H9 (cell line): Measurements from ENCODE around the gene PRR5L. TPM values are rescaled to one million over a fixed set of nuclear protein-coding genes. Genes with fewer than 3 reads are reported as not detected.

Experiments
- DNase-seq: peaks from one replicate; pipeline ENCODE4 v3.0.0-alpha.2; 2017
- H2AFZ ChIP-seq: one replicate; pipeline ENCODE4 v1.6.1; 2013; ENCODE audit warnings: mild to moderate bottlenecking, low read length, control low read depth, moderate library complexity
- H2AK5ac ChIP-seq: 2 replicates; pipeline ENCODE4 v1.6.1; 2013; ENCODE audit warnings: low read length, control low read depth, mixed read lengths; ENCODE audit not compliant: insufficient read length
- H2BK120ac ChIP-seq: one replicate; pipeline ENCODE4 v1.6.1; 2013; ENCODE audit warnings: low read depth, mild to moderate bottlenecking, low read length, control low read depth, inconsistent platforms; ENCODE audit not compliant: poor library complexity, severe bottlenecking
- H2BK12ac ChIP-seq: 2 replicates; pipeline ENCODE4 v1.6.1; 2013; ENCODE audit warnings: low read length, control low read depth, mixed read lengths, low read depth; ENCODE audit not compliant: insufficient read length
- H2BK15ac ChIP-seq: 2 replicates; pipeline ENCODE4 v1.6.1; 2013; ENCODE audit warnings: low read depth, low read length, control low read depth
- H2BK20ac ChIP-seq: one replicate; pipeline ENCODE4 v1.6.1; 2013; ENCODE audit warnings: low read depth, mild to moderate bottlenecking, low read length, control low read depth, inconsistent platforms; ENCODE audit not compliant: poor library complexity, severe bottlenecking
- H2BK5ac ChIP-seq: 2 replicates; pipeline ENCODE4 v1.6.1; 2013; ENCODE audit warnings: low read length, control low read depth, mixed read lengths; ENCODE audit not compliant: insufficient read length
- H3K14ac ChIP-seq: 2 replicates; pipeline ENCODE4 v1.6.1; 2013; ENCODE audit warnings: low read length, control low read depth; ENCODE audit not compliant: insufficient read depth
- H3K18ac ChIP-seq: 2 replicates; pipeline ENCODE4 v1.6.1; 2013; ENCODE audit warnings: low read depth, mild to moderate bottlenecking, mixed read lengths, low read length, control low read depth; ENCODE audit not compliant: insufficient read length
- H3K23ac ChIP-seq: 2 replicates; pipeline ENCODE4 v1.6.1; 2013; ENCODE audit warnings: low read length, control low read depth, mixed read lengths, low read depth; ENCODE audit not compliant: insufficient read length
- H3K23me2 ChIP-seq: 2 replicates; pipeline ENCODE4 v1.6.1; 2013; ENCODE audit warnings: low read depth, mild to moderate bottlenecking, mixed read lengths, low read length, control low read depth; ENCODE audit not compliant: insufficient read length, poor library complexity, severe bottlenecking
- H3K27ac ChIP-seq: 2 replicates; pipeline ENCODE4 v1.5.1; 2013; ENCODE audit warnings: low read length, control low read depth, mixed read lengths, low read depth; ENCODE audit not compliant: insufficient read length
- H3K27me3 ChIP-seq: 2 replicates; pipeline ENCODE4 v1.6.1; 2013; ENCODE audit warnings: low read length, control low read depth, inconsistent platforms; ENCODE audit not compliant: insufficient read depth
- H3K4ac ChIP-seq: 2 replicates; pipeline ENCODE4 v1.6.1; 2013; ENCODE audit warnings: low read depth, mild to moderate bottlenecking, control low read depth, inconsistent platforms, low read length, moderate library complexity
- H3K4me1 ChIP-seq: 2 replicates; pipeline ENCODE4 v1.6.1; 2013; ENCODE audit warnings: low read length, control low read depth, inconsistent platforms; ENCODE audit not compliant: insufficient read depth
- H3K4me2 ChIP-seq: 2 replicates; pipeline ENCODE4 v1.6.1; 2013; ENCODE audit warnings: low read length, control low read depth, mixed read lengths; ENCODE audit not compliant: insufficient read length, insufficient read depth
- H3K56ac ChIP-seq: 2 replicates; pipeline ENCODE4 v1.6.1; 2013; ENCODE audit warnings: low read depth, mild to moderate bottlenecking, mixed read lengths, low read length, control low read depth; ENCODE audit not compliant: insufficient read length
- H3K79me1 ChIP-seq: 2 replicates; pipeline ENCODE4 v1.6.1; 2013; ENCODE audit warnings: low read depth, mild to moderate bottlenecking, moderate library complexity, low read length, control low read depth, inconsistent platforms; ENCODE audit not compliant: insufficient read depth, poor library complexity, severe bottlenecking
- H3K79me2 ChIP-seq: 2 replicates; pipeline ENCODE4 v1.6.1; 2013; ENCODE audit warnings: low read length, control low read depth, inconsistent platforms; ENCODE audit not compliant: insufficient read depth
- H3K9ac ChIP-seq: 2 replicates; pipeline ENCODE4 v1.6.1; 2013; ENCODE audit warnings: low read length, control low read depth, mixed read lengths; ENCODE audit not compliant: insufficient read length; ENCODE audit errors: extremely low read depth
- H3K9me3 ChIP-seq: one replicate; pipeline ENCODE4 v1.6.1; 2013; ENCODE audit warnings: low read depth, low read length, inconsistent platforms; ENCODE audit not compliant: control insufficient read depth
- H3T11ph ChIP-seq: one replicate; pipeline ENCODE4 v1.6.1; 2013; ENCODE audit warnings: mild to moderate bottlenecking, low read length, control low read depth, inconsistent platforms
- H4K20me1 ChIP-seq: one replicate; pipeline ENCODE4 v1.6.1; 2013; ENCODE audit not compliant: control insufficient read depth, insufficient read length, insufficient read depth
- H4K5ac ChIP-seq: 2 replicates; pipeline ENCODE4 v1.6.1; 2013; ENCODE audit warnings: low read depth, mild to moderate bottlenecking, mixed read lengths, low read length, control low read depth; ENCODE audit not compliant: insufficient read length
- H4K8ac ChIP-seq: replicated peaks from 2 replicates; pipeline ENCODE4 v1.6.1; 2013; ENCODE audit warnings: low read length, control low read depth, mixed read lengths, low read depth; ENCODE audit not compliant: insufficient read length
- H4K91ac ChIP-seq: 2 replicates; pipeline ENCODE4 v1.6.1; 2013; ENCODE audit warnings: low read depth, mild to moderate bottlenecking, moderate library complexity, mixed read lengths, low read length, control low read depth; ENCODE audit not compliant: insufficient read length
- H3K27ac Mint-ChIP-seq, 3 experiments: 2 replicates in 2 of 3; 3 replicates in 1 of 3; pipeline ENCODE4 v1.8.0; 2020 to 2021; ENCODE audit warnings: mixed read lengths in 3 of 3, mild to moderate bottlenecking in 1 of 3, moderate library complexity in 1 of 3
- H3K27me3 Mint-ChIP-seq: 2 replicates; pipeline ENCODE4 v1.8.0; 2021; ENCODE audit warnings: low read depth, mild to moderate bottlenecking, moderate library complexity, mixed read lengths
- H3K36me3 Mint-ChIP-seq, 3 experiments: 2 replicates in 2 of 3; 3 replicates in 1 of 3; pipeline ENCODE4 v1.8.0; 2020 to 2021; ENCODE audit warnings: low read depth in 3 of 3, mixed read lengths in 3 of 3; ENCODE audit not compliant: insufficient read depth in 1 of 3
- H3K4me1 Mint-ChIP-seq, 2 experiments: 2 replicates each; pipeline ENCODE4 v1.8.0; 2020; ENCODE audit warnings: mixed read lengths in 2 of 2
- H3K4me3 Mint-ChIP-seq, 2 experiments: 2 replicates in 1 of 2; 3 replicates in 1 of 2; pipeline ENCODE4 v1.8.0; 2020 to 2021; ENCODE audit warnings: mild to moderate bottlenecking in 2 of 2, mixed read lengths in 2 of 2, moderate library complexity in 1 of 2
- H3K9me3 Mint-ChIP-seq, 2 experiments: 2 replicates in 1 of 2; 3 replicates in 1 of 2; pipeline ENCODE4 v1.8.0; 2020; ENCODE audit warnings: mild to moderate bottlenecking in 2 of 2, mixed read lengths in 2 of 2, moderate library complexity in 1 of 2
- WGBS: extraction: QIAGEN DNeasy Blood & Tissue Kit; methylation state at CpG from one replicate; pipeline ENCODE4 v1.1.7; 2013; ENCODE audit warnings: missing lambda C conversion rate, low lambda C conversion rate, mixed read lengths; ENCODE audit not compliant: insufficient read length; ENCODE audit errors: extremely low coverage; 5-methylcytosine and 5-hydroxymethylcytosine counted together
- total RNA-seq: library from RNA; stranded (reverse); gene quantifications from 2 replicates; pipeline ENCODE4 v1.2.1, GENCODE V29; 2021
- TF ChIP-seq, protein P1 (sequence below): fragments of 200-600 bp; sonication (generic); conservative IDR thresholded peaks from 3 replicates; pipeline ENCODE4 v1.8.0; 2021; ENCODE audit warnings: antibody characterized with exemption, mild to moderate bottlenecking

Gene PRR5L
- total RNA-seq, 1 experiment from 2014 or later, result 5.6 TPM

DNA sequence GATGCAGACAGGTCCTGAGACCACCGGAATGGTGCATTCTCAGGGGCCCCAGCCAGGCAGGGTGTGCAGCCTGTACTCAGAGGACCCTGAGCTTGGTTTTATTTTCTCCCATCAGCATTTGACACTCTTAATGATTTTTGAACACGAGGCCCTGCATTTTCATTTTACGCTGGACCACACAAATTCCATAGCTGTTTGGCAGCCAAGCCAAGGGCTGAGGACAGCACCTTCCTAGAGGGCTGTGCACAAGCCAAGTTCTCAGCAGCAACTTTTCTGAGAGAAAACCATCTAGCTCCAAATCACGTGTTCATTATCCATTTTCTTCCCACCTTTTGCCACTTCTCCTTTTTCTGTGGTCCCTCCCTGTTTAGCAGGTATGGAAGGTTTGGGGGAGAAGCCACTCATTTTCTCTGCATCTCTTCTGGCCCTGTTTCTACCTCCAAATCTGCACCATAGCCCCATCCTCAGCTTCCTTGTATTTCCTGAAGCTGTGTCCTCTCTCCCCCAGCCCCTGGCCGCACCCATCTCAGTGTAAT lies 153.5 kb downstream of the PRR5L start:
- no peak overlapping the region for H3K23ac ChIP-seq
- Mint-ChIP-seq H3K4me1 (peaks cover 16 to 24% of the 10 kb centered on the region in 2 experiments), H3K27ac (no peak overlapping the region; a peak in 1 of 7 replicates), H3K36me3 (peaks cover 0 to 7% (median 0%) of the 10 kb centered on the region in 3 experiments; a peak in 3 of 7 replicates), H3K27me3 (no peaks in the 10 kb centered on the region; the same call in none of the 2 replicates), H3K9me3 (no peaks in the 10 kb centered on the region; a peak in 1 of 5 replicates), H3K4me3 (no peak overlapping the region)
- H2BK15ac ChIP-seq, result no peak overlapping the region
- H2BK120ac ChIP-seq, result no peak overlapping the region
- DNase-seq, result no peak
- no peak overlapping the region for H3K4me2 ChIP-seq
- no peaks in the 10 kb centered on the region for H4K20me1 ChIP-seq
- H3K79me1 ChIP-seq, result no peaks in the 10 kb centered on the region
- no peaks in the 10 kb centered on the region for H3K27me3 ChIP-seq
- H2BK5ac ChIP-seq, result no peak overlapping the region
- H3K56ac ChIP-seq, result no peak overlapping the region
- H3K27ac ChIP-seq, result no peak overlapping the region
- no peak overlapping the region for H3T11ph ChIP-seq
- H4K91ac ChIP-seq, result no peak overlapping the region
- H3K9me3 ChIP-seq, result no peaks in the 10 kb centered on the region
- no peak overlapping the region for H3K14ac ChIP-seq
- H3K4ac ChIP-seq, result no peak overlapping the region
- no peak overlapping the region for H4K5ac ChIP-seq
- H2BK20ac ChIP-seq, result no peak overlapping the region
- no peak overlapping the region for H2BK12ac ChIP-seq
- H2AK5ac ChIP-seq, result no peak overlapping the region
- no peak overlapping the region for H4K8ac ChIP-seq
- no peak overlapping the region for H3K9ac ChIP-seq
- no peaks in the 10 kb centered on the region for H3K4me1 ChIP-seq
- no peaks in the 10 kb centered on the region for H3K79me2 ChIP-seq
- H3K23me2 ChIP-seq, result no peaks in the 10 kb centered on the region
- H2AFZ ChIP-seq, result no peak overlapping the region
- no peak overlapping the region for H3K18ac ChIP-seq
- WGBS, result no CpG with 5 or more reads among the region's 5 CpGs
- TF ChIP-seq, protein P1, sequence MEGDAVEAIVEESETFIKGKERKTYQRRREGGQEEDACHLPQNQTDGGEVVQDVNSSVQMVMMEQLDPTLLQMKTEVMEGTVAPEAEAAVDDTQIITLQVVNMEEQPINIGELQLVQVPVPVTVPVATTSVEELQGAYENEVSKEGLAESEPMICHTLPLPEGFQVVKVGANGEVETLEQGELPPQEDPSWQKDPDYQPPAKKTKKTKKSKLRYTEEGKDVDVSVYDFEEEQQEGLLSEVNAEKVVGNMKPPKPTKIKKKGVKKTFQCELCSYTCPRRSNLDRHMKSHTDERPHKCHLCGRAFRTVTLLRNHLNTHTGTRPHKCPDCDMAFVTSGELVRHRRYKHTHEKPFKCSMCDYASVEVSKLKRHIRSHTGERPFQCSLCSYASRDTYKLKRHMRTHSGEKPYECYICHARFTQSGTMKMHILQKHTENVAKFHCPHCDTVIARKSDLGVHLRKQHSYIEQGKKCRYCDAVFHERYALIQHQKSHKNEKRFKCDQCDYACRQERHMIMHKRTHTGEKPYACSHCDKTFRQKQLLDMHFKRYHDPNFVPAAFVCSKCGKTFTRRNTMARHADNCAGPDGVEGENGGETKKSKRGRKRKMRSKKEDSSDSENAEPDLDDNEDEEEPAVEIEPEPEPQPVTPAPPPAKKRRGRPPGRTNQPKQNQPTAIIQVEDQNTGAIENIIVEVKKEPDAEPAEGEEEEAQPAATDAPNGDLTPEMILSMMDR, result no peak
